NB4 (cell line): ENCODE measurements around the gene RBM38.

ENCODE experiments used
- DNase-seq: peaks from one replicate; pipeline ENCODE4 v3.0.0; 2010; ENCODE audit warnings: low read depth
- H3K4me3 ChIP-seq: one replicate; pipeline ENCODE4 v1.5.1; 2011; ENCODE audit warnings: mild to moderate bottlenecking, low read depth, low read length, moderate library complexity
- CTCF ChIP-seq: IDR thresholded peaks from one replicate; pipeline ENCODE4 v1.5.1; 2012; ENCODE audit warnings: low read depth, low read length
- MAX ChIP-seq: IDR thresholded peaks from 2 replicates; pipeline ENCODE4 v1.6.1; 2011; ENCODE audit warnings: low read depth, low read length
- MYC ChIP-seq: IDR thresholded peaks from 2 replicates; pipeline ENCODE4 v1.6.1; 2011; ENCODE audit warnings: low read depth, low read length
- POLR2A ChIP-seq: IDR thresholded peaks from 2 replicates; pipeline ENCODE4 v1.6.1; 2011; ENCODE audit warnings: mild to moderate bottlenecking; ENCODE audit not compliant: insufficient read length; ENCODE audit errors: extremely low read depth

The RBM38 gene

GRCh38 chr20:57408536-57409233, 17.5 kb downstream of the RBM38 start:
- TF ChIP-seq MAX (no peak), CTCF (no peak)
- DNase-seq, result no peak
- no peak overlapping the region for H3K4me3 ChIP-seq

GRCh38 chr20:57409316-57409671, 18.1 kb downstream of the RBM38 start:
- H3K4me3 ChIP-seq, result no peak overlapping the region
- TF ChIP-seq MYC, result no peak
- no peak for TF ChIP-seq POLR2A
- no peak for TF ChIP-seq CTCF
- TF ChIP-seq MAX, result no peak
- no peak for DNase-seq

GRCh38 chr20:57409672-57410397, 18.6 kb downstream of the RBM38 start:
- TF ChIP-seq MAX, result no peak
- no peak for TF ChIP-seq POLR2A
- no peak for TF ChIP-seq MYC
- TF ChIP-seq CTCF, result no peak
- no peak for DNase-seq
- no peak overlapping the region for H3K4me3 ChIP-seq

- DNase-seq, result no peak
- TF ChIP-seq POLR2A, result no peak
- TF ChIP-seq CTCF, result no peak
- no peak for TF ChIP-seq MAX
- no peak for TF ChIP-seq MYC
These were observed 19.3 kb downstream of the RBM38 start for GRCh38 chr20:57410398-57410920.

GRCh38 chr20:57410924-57411323, 19.7 kb downstream of the RBM38 start:
- no peak for DNase-seq
- no peak overlapping the region for H3K4me3 ChIP-seq
- TF ChIP-seq MAX (no peak), POLR2A (no peak), MYC (no peak), CTCF (no peak)

More at GRCh38 chr20:57410398-57410920, 19.3 kb downstream of the RBM38 start:
- H3K4me3 ChIP-seq, result no peak overlapping the region
